Cardiac muscle cell (in vitro differentiated cells and primary cell): ENCODE measurements around the gene NR1D1. TPM values are rescaled to one million over a fixed set of nuclear protein-coding genes. Genes with fewer than 3 reads are reported as not detected.
A peak's percentile ranks its signal among the peaks of the same experiment; 100 is the strongest.

Experiments used
- DNase-seq, 2 donors: peaks; one replicate each; pipeline versions ENCODE4 v3.0.0 to v3.0.0-alpha.2; 2010 to 2017; ENCODE audit warnings: low read depth in 1 of 2, low spot score in 1 of 2
- H3K27ac ChIP-seq: fragments of 200-600 bp; sonication (generic); 2 replicates; pipeline ENCODE4 v1.5.1; 2016
- H3K27me3 ChIP-seq: fragments of 200-600 bp; sonication (generic); 2 replicates; pipeline ENCODE4 v1.6.0; 2016; ENCODE audit warnings: control low read depth
- H3K36me3 ChIP-seq: fragments of 200-600 bp; sonication (generic); 2 replicates; pipeline ENCODE4 v1.5.1; 2016; ENCODE audit warnings: control low read depth
- H3K4me1 ChIP-seq: fragments of 200-600 bp; sonication (generic); 2 replicates; pipeline ENCODE4 v1.8.1; 2017; ENCODE audit warnings: low read depth, mild to moderate bottlenecking, mixed run types
- H3K4me3 ChIP-seq: fragments of 200-600 bp; sonication (generic); 2 replicates; pipeline ENCODE4 v1.5.1; 2016; ENCODE audit warnings: mild to moderate bottlenecking
- H3K9me3 ChIP-seq: fragments of 200-600 bp; sonication (generic); 2 replicates; pipeline ENCODE4 v1.5.1; 2017; ENCODE audit warnings: low read depth, mild to moderate bottlenecking, control low read depth
- CTCF ChIP-seq: IDR thresholded peaks from 2 replicates; pipeline ENCODE4 v1.5.1; 2012; ENCODE audit warnings: low read depth, mild to moderate bottlenecking, low read length
- polyA plus RNA-seq: library from polyadenylated mRNA; unstranded; fragments of >200 nt; fragmentation: Nextera tagmentation; extraction: Ambion mirVana; gene quantifications from 2 replicates; pipeline ENCODE4 v1.2.1, GENCODE V29; 2016
- total RNA-seq: library from RNA; depleted of rRNA; stranded (reverse); fragments of >200 nt; gene quantifications from 2 replicates; pipeline ENCODE4 v1.2.3, GENCODE V29; 2016

The NR1D1 gene
- total and polyA plus RNA-seq, 2 experiments from 2014 or later: 1.7 to 3.7 TPM

- H3K4me1 ChIP-seq: peaks cover 29% of the 10 kb centered on the region
- no peaks in the 10 kb centered on the region for H3K27me3 ChIP-seq
- H3K27ac ChIP-seq: peak overlapping the region; percentile 59
- DNase-seq: no peak
- no peaks in the 10 kb centered on the region for H3K36me3 ChIP-seq
- no peaks in the 10 kb centered on the region for H3K9me3 ChIP-seq
- no peak for TF ChIP-seq CTCF
- peak overlapping the region; percentile 36 for H3K4me3 ChIP-seq
Observed at GRCh38 chr17:40099619-40100418, 570 bp downstream of the NR1D1 start.

- H3K36me3 ChIP-seq: no peaks in the 10 kb centered on the region
- peak overlapping the region; percentile 53 for H3K27ac ChIP-seq
- peak overlapping the region; percentile 36 for H3K4me3 ChIP-seq
- no peaks in the 10 kb centered on the region for H3K9me3 ChIP-seq
- no peaks in the 10 kb centered on the region for H3K27me3 ChIP-seq
- DNase-seq: peak; percentile 98 to 100
- H3K4me1 ChIP-seq: peaks cover 29% of the 10 kb centered on the region
- no peak for TF ChIP-seq CTCF
Observed at GRCh38 chr17:40098846-40099618, 1.4 kb downstream of the NR1D1 start.

- Histone ChIP-seq H3K4me3 (peak overlapping the region; percentile 6), H3K27ac (peak overlapping the region; percentile 37), H3K4me1 (peaks cover 20% of the 10 kb centered on the region), H3K36me3 (peaks cover 5% of the 10 kb centered on the region), H3K9me3 (no peaks in the 10 kb centered on the region), H3K27me3 (no peaks in the 10 kb centered on the region)
- peak in 1 of 2 donors; percentile 67 for DNase-seq
- TF ChIP-seq CTCF: no peak
Observed at GRCh38 chr17:40097931-40098845, 2.2 kb downstream of the NR1D1 start.

- H3K4me1 ChIP-seq: peaks cover 16% of the 10 kb centered on the region
- no peaks in the 10 kb centered on the region for H3K9me3 ChIP-seq
- TF ChIP-seq CTCF: no peak
- DNase-seq: no peak
- H3K27ac ChIP-seq: no peak overlapping the region
- H3K4me3 ChIP-seq: no peak overlapping the region
- peaks cover 5% of the 10 kb centered on the region for H3K36me3 ChIP-seq
- no peaks in the 10 kb centered on the region for H3K27me3 ChIP-seq
Observed at GRCh38 chr17:40097087-40097486, 3.3 kb downstream of the NR1D1 start.
